ENCODE measurements around the gene MED1. TPM values are rescaled to one million over a fixed set of nuclear protein-coding genes. Genes with fewer than 3 reads are reported as not detected.
"Not testable (repeated sequence)": the region's sequence is repeated elsewhere in the genome, so short reads cannot be mapped to it uniquely, and the experiment has no call there.

MED1 gene
- total RNA-seq, 1 donor from 2014 or later: 10.3 TPM

- ATAC-seq (no peak), DNase-seq (ENCODE audit: low spot score) (no peak)
Observed at GRCh38 chr17:39429600-39429999, 21.5 kb downstream of the MED1 start.

- ATAC-seq (no peak), DNase-seq (ENCODE audit: low spot score) (no peak)
Observed at GRCh38 chr17:39416141-39416540, 34.9 kb downstream of the MED1 start.

- DNase-seq (ENCODE audit: low spot score) (peak; percentile 31), ATAC-seq (no peak)
Observed at GRCh38 chr17:39410279-39410678, 40.8 kb downstream of the MED1 start.

DNA sequence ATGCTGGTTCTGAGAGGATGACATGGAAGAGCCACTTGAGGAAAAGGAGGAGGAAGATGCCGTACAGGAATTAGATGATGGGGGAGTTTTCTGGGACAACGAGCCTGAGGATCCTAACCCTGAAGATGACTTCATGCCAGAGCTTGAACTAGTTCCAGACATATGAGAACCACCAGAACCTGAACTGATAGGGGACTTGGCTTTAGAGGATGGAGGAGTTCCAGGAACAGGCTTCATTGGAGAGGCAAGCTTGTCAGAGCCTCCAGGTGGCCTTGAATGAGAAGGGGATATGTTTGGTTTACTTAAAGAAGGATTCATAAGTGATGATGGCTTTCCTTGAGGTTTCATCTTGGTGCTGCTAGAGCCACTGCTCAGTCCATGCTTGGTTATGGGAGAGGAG, 42.7 kb downstream of the MED1 start:
- ATAC-seq (no peak), DNase-seq (ENCODE audit: low spot score) (no peak)

DNA sequence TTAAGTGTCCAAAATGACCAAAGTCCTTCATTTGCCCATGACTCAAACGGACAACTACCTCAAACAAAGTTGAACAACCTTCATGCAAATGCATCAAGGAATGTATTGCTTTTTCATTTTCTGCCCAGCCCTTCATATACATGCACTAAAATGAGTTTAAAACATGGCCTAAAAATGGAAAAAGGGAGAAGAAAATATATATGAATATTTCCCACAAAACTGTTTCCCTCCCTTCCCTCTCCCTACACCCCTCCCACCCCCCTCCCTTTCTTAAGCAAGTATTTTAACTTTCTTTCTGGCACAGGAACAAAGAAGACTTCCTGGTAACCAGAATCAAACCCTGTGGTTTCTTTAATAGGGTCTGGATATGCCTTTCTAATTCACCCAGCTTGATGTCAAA, 44.1 kb downstream of the MED1 start:
- ATAC-seq (no peak), DNase-seq (ENCODE audit: low spot score) (no peak)

DNA sequence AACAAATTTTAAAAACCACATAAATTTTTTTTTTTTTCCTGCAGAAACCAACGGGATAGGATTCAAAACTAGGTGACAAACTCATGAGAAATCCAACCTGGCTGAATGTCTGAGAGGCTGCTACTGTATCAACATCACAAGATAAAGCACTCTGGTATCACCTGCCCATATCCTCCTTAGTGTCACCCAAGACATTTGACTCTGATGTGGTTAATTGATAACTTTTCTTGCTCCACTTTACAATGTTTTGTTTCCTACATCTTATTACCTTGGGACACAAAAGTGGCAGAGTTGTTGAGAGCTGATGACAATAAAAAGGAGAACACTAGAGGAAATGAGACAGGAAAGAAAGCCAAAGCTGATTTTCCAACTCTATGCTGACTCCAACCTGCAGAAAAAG, 45.6 kb downstream of the MED1 start:
- no peak for ATAC-seq
- no peak for DNase-seq (ENCODE audit: low spot score)

DNA sequence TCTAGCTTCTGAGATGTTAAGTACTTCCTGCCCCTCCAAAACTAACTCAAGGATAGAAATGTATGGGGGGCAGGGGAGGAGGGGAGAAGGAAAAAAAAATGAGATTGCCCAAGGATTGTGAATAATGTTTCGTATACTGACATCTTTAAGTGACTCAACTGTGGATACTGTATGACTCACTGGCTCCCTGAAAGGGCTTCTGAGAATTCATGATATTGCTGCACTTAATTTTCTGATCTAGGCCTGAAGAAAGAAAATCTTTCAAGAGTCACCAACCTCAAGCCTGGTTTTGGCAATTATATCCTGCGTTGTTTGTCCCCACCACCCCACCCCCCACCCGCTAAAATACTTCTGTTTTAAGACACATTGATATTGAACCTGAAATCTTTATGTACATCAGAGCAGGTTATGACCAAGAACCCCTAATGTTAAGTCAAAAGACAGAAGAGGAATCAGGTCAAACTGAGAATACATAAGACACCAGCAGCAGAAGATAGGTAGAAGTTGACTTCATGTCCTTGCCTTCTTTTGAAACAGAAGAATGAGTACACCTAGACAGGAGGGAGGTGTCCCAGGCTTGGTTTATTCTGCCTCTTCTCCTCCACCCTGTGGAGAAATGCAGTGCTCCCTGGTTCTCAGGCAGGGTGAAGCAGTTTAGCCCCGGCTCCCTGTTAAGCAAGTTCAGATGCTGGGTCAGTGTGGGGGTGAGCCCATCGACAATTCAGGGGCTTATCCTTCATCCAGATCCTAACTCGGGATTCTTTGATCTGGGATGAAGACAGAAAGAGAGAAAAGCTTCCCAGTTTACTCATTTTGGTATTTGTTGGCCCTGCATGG, 46.3 kb downstream of the MED1 start:
- ATAC-seq (no peak), DNase-seq (ENCODE audit: low spot score) (peak; percentile 16)

- peak; percentile 46 for DNase-seq (ENCODE audit: low spot score)
- no peak for ATAC-seq
Observed at GRCh38 chr17:39402890-39403605, 48.0 kb downstream of the MED1 start.

- peak; percentile 93 for DNase-seq (ENCODE audit: low spot score)
- ATAC-seq: peak; percentile 86
Observed at GRCh38 chr17:39402244-39402889, 48.7 kb downstream of the MED1 start.

DNA sequence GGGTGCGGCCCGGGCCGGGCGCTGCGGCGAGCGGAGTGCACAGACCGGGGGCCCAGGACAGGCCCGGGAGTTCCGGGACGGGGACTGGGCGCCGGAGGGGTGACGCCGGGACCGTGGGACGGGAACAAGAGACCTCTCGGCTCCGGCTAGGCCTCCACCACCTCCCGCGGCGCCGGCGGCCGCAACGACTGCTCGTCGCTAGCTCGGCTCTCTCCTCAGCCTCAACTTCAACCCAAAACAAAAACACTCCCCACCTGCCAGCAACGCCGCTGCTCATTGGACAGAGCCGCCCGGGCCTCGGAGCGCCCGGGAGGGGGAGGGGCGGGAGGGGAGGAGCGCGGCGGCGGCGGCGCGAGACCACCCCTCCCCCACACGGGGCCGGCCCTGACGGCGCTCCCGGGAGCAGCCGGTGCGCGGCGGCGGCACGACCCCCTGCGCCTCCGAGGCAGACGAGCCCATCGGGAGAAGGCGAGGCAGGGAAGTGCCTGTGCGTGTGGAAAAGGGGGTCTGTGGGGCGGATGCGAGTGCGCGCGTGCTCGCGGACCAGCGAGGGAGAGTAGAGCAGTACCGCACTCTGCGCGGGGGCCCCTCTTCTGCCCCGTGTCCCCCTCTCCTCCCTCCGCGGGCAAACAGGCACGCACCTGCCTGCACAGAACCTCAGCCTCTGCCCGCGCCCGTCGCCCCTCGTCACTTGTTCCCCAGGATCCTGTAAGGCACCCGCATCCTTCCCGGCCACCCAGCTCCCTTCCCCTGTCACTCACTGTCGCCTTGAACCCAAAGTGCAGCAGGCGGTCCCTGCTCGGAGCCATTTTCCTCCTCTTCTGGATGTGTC, 49.4 kb downstream of the MED1 start, which contains the start of gene FBXL20:
Gene FBXL20 (minus strand): TSS at position 215 of the 832 bp plus-strand sequence. CDS start 224 bp downstream, outside the sequence.
- DNase-seq (ENCODE audit: low spot score): peak; percentile 95
- ATAC-seq: peak; percentile 88

DNA sequence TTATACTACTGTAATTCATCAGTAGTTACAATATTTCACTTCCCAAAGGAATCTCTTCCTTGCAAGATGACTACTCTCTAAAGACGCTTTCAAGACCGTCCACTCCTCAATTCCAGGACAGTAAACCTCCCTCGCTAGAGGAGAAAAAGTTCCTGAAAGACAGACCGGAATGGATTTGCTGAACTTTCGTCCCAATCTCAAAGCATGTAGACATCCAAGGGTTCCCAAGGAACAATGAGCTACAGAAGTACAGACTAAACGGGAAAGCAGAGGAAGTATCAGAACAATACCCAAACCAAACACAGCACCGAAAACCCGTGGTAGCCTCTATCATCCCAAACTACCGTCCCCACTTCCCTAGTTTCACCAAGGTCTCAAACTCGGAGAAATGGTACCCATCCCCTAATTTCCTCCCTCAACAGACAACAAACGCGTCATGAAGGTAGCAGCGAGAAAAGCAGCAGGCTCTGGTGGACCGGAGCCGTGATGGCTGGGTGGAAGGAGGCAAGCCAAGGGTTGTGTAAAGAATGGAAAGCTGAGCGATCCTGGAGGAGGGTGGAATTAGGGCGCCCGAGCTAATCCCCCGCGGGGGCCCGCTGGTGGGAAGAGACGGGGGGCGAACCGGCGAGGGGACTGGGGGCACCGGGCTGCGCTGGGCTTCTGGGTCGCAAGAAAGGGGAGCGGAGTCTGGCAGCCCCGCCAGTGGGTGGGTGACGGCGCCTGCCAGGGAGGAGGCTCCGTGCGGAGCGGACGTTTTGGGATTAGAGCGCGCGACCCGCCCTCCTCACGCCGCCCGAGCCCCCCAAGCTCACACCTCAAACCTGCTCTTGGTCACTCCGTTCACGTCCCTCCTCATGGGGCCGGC, 50.3 kb downstream of the MED1 start:
- ATAC-seq: peak; percentile 27
- no peak for DNase-seq (ENCODE audit: low spot score)

DNA sequence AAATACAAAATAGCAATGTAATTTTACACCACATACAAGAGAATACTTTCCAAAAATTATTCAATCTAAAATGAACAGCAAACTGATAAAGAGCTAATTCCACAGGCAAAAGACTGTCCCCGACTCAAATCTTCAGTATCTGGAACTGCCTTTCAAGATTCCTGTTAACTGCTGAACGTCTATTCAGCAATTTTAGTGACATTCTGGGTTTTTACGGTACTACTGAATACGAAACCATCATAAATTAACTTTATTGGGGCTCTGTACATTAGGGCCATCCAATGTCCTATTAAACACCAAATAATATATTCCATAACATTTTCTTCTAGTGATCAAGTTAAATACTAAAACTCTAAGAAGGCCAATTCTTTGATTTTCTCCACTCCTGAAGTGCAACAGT, 51.3 kb downstream of the MED1 start:
- DNase-seq (ENCODE audit: low spot score): no peak
- ATAC-seq: no peak

GRCh38 chr17:39393736-39394135, 57.3 kb downstream of the MED1 start:
- peak; percentile 29 for ATAC-seq
- no peak for DNase-seq (ENCODE audit: low spot score)

- ATAC-seq (no peak), DNase-seq (ENCODE audit: low spot score) (no peak)
Observed at GRCh38 chr17:39391448-39391847, 59.6 kb downstream of the MED1 start.

- DNase-seq (ENCODE audit: low spot score) (no peak), ATAC-seq (no peak)
Observed at GRCh38 chr17:39385040-39385439, 66.0 kb downstream of the MED1 start.

DNA sequence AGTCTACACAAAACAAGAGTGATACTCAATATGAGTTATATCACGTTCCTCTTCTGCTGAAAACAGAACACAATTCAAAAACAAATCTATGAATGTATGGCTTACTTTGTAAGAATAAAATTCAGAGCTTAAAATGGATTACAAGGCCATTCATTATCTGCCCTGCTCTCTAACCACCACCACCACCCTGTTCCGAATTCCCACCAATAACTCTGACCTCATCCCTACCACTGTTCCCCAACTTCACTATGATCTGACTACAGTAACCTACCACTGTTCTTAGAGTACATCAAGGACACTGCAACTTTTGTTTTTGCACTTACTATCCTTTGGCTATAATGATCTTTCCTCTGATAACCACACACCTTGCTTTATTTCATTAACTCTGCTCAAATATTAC, 70.9 kb downstream of the MED1 start:
- no peak for ATAC-seq
- no peak for DNase-seq (ENCODE audit: low spot score)

- DNase-seq (ENCODE audit: low spot score): no peak
- no peak for ATAC-seq
Observed at GRCh38 chr17:39376434-39376833, 74.6 kb downstream of the MED1 start.

DNA sequence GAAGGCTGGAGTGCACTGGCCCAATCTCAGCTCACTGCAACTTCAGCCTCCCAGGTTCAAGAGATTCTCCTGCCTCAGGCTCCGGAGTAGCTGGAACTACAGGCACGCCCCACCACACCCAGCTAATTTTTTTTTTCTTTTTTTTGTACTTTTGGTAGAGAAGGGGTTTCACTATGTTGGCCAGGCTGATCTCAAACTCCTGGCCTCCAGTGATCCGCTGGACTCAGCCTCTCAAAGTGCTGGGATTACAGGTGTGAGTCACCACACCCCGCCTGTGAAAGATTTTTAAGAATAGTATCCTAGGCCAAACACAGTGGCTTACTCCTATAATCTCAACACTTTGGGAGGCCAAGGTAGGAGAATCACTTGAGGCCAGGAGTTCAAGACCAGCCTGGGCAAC, 83.3 kb downstream of the MED1 start:
- DNase-seq (ENCODE audit: low spot score); ATAC-seq: not testable (repeated sequence)

GRCh38 chr17:39365872-39366271, 85.2 kb downstream of the MED1 start:
- DNase-seq (ENCODE audit: low spot score) (no peak), ATAC-seq (no peak)

GRCh38 chr17:39365242-39365641, 85.8 kb downstream of the MED1 start:
- no peak for ATAC-seq
- no peak for DNase-seq (ENCODE audit: low spot score)

Measured in left lobe of liver (tissue), 2 donors.